SU-DHL-6 (cell line): ENCODE results near the gene SEC16A.

Experiments used
- EZH2phosphoT487 ChIP-seq: fragments of 200-600 bp; sonication (generic), shearing (Covaris generic); conservative IDR thresholded peaks from 2 replicates; pipeline ENCODE4 v1.6.1; 2018; ENCODE audit warnings: mild to moderate bottlenecking, antibody characterized with exemption, low read length, moderate library complexity, mixed read lengths
- TF ChIP-seq, protein P1 (sequence below): fragments of 200-600 bp; sonication (generic); IDR thresholded peaks from one replicate; pipeline ENCODE4 v1.5.1; 2017; ENCODE audit warnings: antibody characterized with exemption, mild to moderate bottlenecking, low read length, moderate library complexity; ENCODE audit not compliant: insufficient read depth, poor library complexity, severe bottlenecking

DNA sequence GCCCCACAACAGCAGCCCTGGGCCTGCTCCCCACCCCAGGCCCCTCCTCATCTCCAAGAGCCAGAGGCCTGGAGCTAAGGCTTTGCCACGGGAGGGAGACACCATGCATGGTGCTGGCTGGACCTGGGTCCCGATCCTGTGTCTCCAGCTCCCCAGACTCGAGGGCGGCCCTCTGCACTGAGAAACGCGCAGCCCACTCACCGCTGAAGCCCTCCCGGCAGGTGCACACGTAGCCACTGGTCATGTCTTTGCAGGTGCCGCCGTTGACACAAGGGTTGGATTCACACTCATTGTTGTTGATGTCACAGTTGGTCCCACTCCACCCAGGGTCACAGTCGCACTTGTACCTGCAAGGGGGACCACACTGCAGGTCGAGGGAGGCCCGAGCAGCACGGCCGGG is 30.4 kb upstream of the SEC16A start:
- TF ChIP-seq, protein P1, sequence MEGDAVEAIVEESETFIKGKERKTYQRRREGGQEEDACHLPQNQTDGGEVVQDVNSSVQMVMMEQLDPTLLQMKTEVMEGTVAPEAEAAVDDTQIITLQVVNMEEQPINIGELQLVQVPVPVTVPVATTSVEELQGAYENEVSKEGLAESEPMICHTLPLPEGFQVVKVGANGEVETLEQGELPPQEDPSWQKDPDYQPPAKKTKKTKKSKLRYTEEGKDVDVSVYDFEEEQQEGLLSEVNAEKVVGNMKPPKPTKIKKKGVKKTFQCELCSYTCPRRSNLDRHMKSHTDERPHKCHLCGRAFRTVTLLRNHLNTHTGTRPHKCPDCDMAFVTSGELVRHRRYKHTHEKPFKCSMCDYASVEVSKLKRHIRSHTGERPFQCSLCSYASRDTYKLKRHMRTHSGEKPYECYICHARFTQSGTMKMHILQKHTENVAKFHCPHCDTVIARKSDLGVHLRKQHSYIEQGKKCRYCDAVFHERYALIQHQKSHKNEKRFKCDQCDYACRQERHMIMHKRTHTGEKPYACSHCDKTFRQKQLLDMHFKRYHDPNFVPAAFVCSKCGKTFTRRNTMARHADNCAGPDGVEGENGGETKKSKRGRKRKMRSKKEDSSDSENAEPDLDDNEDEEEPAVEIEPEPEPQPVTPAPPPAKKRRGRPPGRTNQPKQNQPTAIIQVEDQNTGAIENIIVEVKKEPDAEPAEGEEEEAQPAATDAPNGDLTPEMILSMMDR: no peak
- no peak for TF ChIP-seq EZH2phosphoT487
